ENCODE data around the gene MTOR. TPM values are rescaled to one million over a fixed set of nuclear protein-coding genes. Genes with fewer than 3 reads are reported as not detected.

The MTOR gene
- total RNA-seq, 1 experiment from 2014 or later, result 48.0 TPM

DNA sequence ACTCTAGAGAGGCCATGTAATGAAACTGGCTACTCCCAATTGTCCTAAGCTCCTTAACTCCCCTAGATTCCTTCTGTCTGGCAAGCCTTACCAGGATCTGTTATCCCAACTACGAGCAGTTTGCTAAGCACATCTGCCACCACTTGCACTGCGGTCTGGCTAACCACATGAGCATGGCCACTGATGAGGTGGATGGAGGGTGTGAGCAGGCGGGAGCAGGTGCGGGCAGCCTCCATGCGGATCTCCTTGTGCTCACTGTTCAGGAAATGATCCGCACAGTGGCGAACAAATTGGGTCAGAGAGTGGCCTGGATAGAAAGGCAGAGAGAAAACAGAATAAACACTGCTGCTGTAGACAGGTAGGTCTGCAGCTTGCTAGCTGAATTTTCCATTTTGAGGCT lies 24.0 kb downstream of the MTOR start:
- no peaks in the 10 kb centered on the region for H3K9me2 ChIP-seq (replicated peaks; ENCODE audit: low read length)
- ChIA-PET POLR2A (ENCODE audit: unreplicated experiment) (no interaction called here), CTCF (no interaction called here)
- peaks cover 48% of the 10 kb centered on the region for H3K36me3 ChIP-seq (ENCODE audit: low read depth, low read length)
- no peaks in the 10 kb centered on the region for H3K27me3 ChIP-seq (ENCODE audit: low read length)
- H3F3A ChIP-seq (ENCODE audit: low read length, unreplicated experiment), result no peaks in the 10 kb centered on the region
- TF ChIP-seq EZH2 (IDR thresholded peaks at IDR 0.05; ENCODE audit: low read length, unreplicated experiment), result no peak
- TF ChIP-seq, protein P1, sequence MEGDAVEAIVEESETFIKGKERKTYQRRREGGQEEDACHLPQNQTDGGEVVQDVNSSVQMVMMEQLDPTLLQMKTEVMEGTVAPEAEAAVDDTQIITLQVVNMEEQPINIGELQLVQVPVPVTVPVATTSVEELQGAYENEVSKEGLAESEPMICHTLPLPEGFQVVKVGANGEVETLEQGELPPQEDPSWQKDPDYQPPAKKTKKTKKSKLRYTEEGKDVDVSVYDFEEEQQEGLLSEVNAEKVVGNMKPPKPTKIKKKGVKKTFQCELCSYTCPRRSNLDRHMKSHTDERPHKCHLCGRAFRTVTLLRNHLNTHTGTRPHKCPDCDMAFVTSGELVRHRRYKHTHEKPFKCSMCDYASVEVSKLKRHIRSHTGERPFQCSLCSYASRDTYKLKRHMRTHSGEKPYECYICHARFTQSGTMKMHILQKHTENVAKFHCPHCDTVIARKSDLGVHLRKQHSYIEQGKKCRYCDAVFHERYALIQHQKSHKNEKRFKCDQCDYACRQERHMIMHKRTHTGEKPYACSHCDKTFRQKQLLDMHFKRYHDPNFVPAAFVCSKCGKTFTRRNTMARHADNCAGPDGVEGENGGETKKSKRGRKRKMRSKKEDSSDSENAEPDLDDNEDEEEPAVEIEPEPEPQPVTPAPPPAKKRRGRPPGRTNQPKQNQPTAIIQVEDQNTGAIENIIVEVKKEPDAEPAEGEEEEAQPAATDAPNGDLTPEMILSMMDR (conservative IDR thresholded peaks at IDR 0.05; ENCODE audit: low read depth, low read length), result no peak
- no peak overlapping the region for H3K4me3 ChIP-seq (ENCODE audit: low read length)
- no TSS peak for BruUV-seq (replicated peaks)
- no peak overlapping the region for H3K27ac ChIP-seq (ENCODE audit: low read length)
- peaks cover 9% of the 10 kb centered on the region for H3K4me1 ChIP-seq (ENCODE audit: insufficient read depth, low read length)
- no peaks in the 10 kb centered on the region for H4K20me1 ChIP-seq (ENCODE audit: low read length)
- no peak overlapping the region for H3K9ac ChIP-seq (ENCODE audit: low read length)
- H2AFZ ChIP-seq (ENCODE audit: low read length), result no peak overlapping the region
- DNase-seq, result no peak
- H3K4me2 ChIP-seq (ENCODE audit: low read length), result no peak overlapping the region
- H3K79me2 ChIP-seq (ENCODE audit: low read length), result no peaks in the 10 kb centered on the region
- no peaks in the 10 kb centered on the region for H3K9me3 ChIP-seq (ENCODE audit: low read length)
- ATAC-seq, result no peak
- intact Hi-C loops (cut with micrococcal nuclease), result no loop called here

DNA sequence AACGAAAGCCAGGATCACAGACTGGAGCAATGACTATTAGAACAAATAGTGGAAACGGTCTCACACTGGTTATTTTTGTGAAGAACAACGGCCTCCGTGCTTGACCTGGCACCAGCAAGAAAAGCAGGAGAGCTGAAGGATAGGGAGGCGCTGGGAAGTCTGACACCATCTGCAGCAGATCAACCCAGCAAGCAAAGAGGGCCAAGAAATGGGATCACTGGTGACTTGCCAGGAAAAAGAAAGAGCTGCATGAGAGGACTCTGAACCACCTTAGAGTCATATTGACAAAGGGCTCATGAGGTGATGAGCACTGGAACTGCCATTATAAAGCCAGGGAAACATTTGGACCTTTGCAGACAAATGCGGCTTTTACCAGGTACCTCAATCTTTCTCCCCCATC lies 25.0 kb downstream of the MTOR start:
- no peak overlapping the region for H3K9ac ChIP-seq (ENCODE audit: low read length)
- intact Hi-C loops (cut with micrococcal nuclease), result no loop called here

DNA sequence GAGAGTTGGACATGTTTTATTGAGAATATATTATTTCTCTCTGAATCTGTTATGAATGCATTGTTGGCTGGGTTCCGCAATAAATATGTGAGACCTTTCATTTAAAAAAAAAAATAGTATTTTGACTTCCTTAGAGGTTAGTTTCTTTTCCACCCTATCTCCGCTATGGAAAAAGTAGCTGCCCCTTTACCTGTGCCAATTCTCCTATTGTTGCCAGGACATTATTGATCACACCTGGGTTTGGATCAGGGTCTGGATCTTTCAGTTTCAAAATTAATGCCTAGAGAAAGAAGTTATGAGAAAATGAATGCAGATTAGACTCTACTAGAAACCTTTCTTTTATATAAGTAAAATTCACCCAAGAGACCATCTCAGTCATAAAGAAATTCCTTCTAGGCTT lies 29.1 kb downstream of the MTOR start:
- H3K9me2 ChIP-seq (replicated peaks; ENCODE audit: low read length), result no peaks in the 10 kb centered on the region
- no peak overlapping the region for H2AFZ ChIP-seq (ENCODE audit: low read length)
- H3K27ac ChIP-seq (ENCODE audit: low read length), result no peak overlapping the region
- intact Hi-C loops (cut with micrococcal nuclease), result no loop called here
- H3K79me2 ChIP-seq (ENCODE audit: low read length), result no peaks in the 10 kb centered on the region
- TF ChIP-seq EZH2 (IDR thresholded peaks at IDR 0.05; ENCODE audit: low read length, unreplicated experiment) (no peak), EZH2phosphoT487 (IDR thresholded peaks at IDR 0.05; ENCODE audit: borderline replicate concordance, low read length) (no peak)
- TF ChIP-seq, protein P1 (conservative IDR thresholded peaks at IDR 0.05; ENCODE audit: low read depth, low read length), result no peak
- no peak overlapping the region for H3K4me3 ChIP-seq (ENCODE audit: low read length)
- DNase-seq (no peak), ATAC-seq (no peak)
- ChIA-PET CTCF (no interaction called here), POLR2A (ENCODE audit: unreplicated experiment) (no interaction called here)
- no TSS peak for BruUV-seq (replicated peaks)
- H3K4me2 ChIP-seq (ENCODE audit: low read length), result no peak overlapping the region
- H3K9me3 ChIP-seq (ENCODE audit: low read length), result no peaks in the 10 kb centered on the region
- H3K9ac ChIP-seq (ENCODE audit: low read length), result no peak overlapping the region
- no peaks in the 10 kb centered on the region for H3K27me3 ChIP-seq (ENCODE audit: low read length)
- peaks cover 61% of the 10 kb centered on the region for H3K36me3 ChIP-seq (ENCODE audit: low read depth, low read length)
- H3F3A ChIP-seq (ENCODE audit: low read length, unreplicated experiment), result no peaks in the 10 kb centered on the region
- H3K4me1 ChIP-seq (ENCODE audit: insufficient read depth, low read length), result peaks cover 9% of the 10 kb centered on the region
- H4K20me1 ChIP-seq (ENCODE audit: low read length), result no peaks in the 10 kb centered on the region

More for the DNA sequence above, 25.0 kb downstream of the MTOR start:
- ATAC-seq (no peak), DNase-seq (no peak)
- Histone ChIP-seq H3F3A (ENCODE audit: low read length, unreplicated experiment) (no peaks in the 10 kb centered on the region), H3K9me2 (replicated peaks; ENCODE audit: low read length) (no peaks in the 10 kb centered on the region), H3K4me3 (ENCODE audit: low read length) (no peak overlapping the region), H3K4me2 (ENCODE audit: low read length) (no peak overlapping the region), H2AFZ (ENCODE audit: low read length) (no peak overlapping the region), H3K4me1 (ENCODE audit: insufficient read depth, low read length) (peaks cover 9% of the 10 kb centered on the region), H3K9me3 (ENCODE audit: low read length) (no peaks in the 10 kb centered on the region), H3K27ac (ENCODE audit: low read length) (no peak overlapping the region), H3K79me2 (ENCODE audit: low read length) (no peaks in the 10 kb centered on the region), H3K27me3 (ENCODE audit: low read length) (no peaks in the 10 kb centered on the region), H3K36me3 (ENCODE audit: low read depth, low read length) (peaks cover 48% of the 10 kb centered on the region), H4K20me1 (ENCODE audit: low read length) (no peaks in the 10 kb centered on the region)
- CTCF ChIA-PET, result no interaction called here
- POLR2A ChIA-PET (ENCODE audit: unreplicated experiment), result no interaction called here
- no TSS peak for BruUV-seq (replicated peaks)
- TF ChIP-seq EZH2 (IDR thresholded peaks at IDR 0.05; ENCODE audit: low read length, unreplicated experiment) (no peak), EZH2phosphoT487 (IDR thresholded peaks at IDR 0.05; ENCODE audit: borderline replicate concordance, low read length) (no peak)
- TF ChIP-seq, protein P1 (conservative IDR thresholded peaks at IDR 0.05; ENCODE audit: low read depth, low read length), result no peak
